IPS-18c (cell line): Measurements from ENCODE around the gene PPTC7.
"Not testable (repeated sequence)": the region's sequence is repeated elsewhere in the genome, so short reads cannot be mapped to it uniquely, and the experiment has no call there.

ENCODE experiments used
- H3K4me3 ChIP-seq: 2 replicates; pipeline ENCODE4 v1.7.0; 2013; ENCODE audit warnings: low read depth, mild to moderate bottlenecking, low read length, moderate library complexity; ENCODE audit not compliant: insufficient read depth
- H3K9me3 ChIP-seq: one replicate; pipeline ENCODE4 v1.6.1; 2013; ENCODE audit warnings: mild to moderate bottlenecking, low read length, moderate library complexity; ENCODE audit not compliant: control insufficient read depth, insufficient read depth

The PPTC7 gene

GRCh38 chr12:110568752-110569151 is 14.4 kb downstream of the PPTC7 start:
- Histone ChIP-seq H3K9me3 (no peaks in the 10 kb centered on the region), H3K4me3 (no peak overlapping the region)

- Histone ChIP-seq H3K9me3 (no peaks in the 10 kb centered on the region), H3K4me3 (no peak overlapping the region)
These were observed 16.1 kb downstream of the PPTC7 start for GRCh38 chr12:110566993-110567392.

GRCh38 chr12:110565894-110566871 is 16.9 kb downstream of the PPTC7 start:
- H3K4me3 ChIP-seq = no peak overlapping the region

GRCh38 chr12:110564471-110564991 is 18.6 kb downstream of the PPTC7 start:
- Histone ChIP-seq H3K9me3 (no peaks in the 10 kb centered on the region), H3K4me3 (no peak overlapping the region)

More at GRCh38 chr12:110565894-110566871, 16.9 kb downstream of the PPTC7 start:
- no peaks in the 10 kb centered on the region for H3K9me3 ChIP-seq

GRCh38 chr12:110563702-110564470 is 19.2 kb downstream of the PPTC7 start:
- H3K4me3 ChIP-seq = no peak overlapping the region
- H3K9me3 ChIP-seq = no peaks in the 10 kb centered on the region

GRCh38 chr12:110562386-110562785 is 20.7 kb downstream of the PPTC7 start:
- not testable (repeated sequence) for H3K4me3 ChIP-seq, H3K9me3 ChIP-seq

- no peaks in the 10 kb centered on the region for H3K9me3 ChIP-seq
- H3K4me3 ChIP-seq = no peak overlapping the region
These were observed 21.5 kb downstream of the PPTC7 start for GRCh38 chr12:110561471-110562201.

GRCh38 chr12:110560946-110561345 is 22.2 kb downstream of the PPTC7 start:
- H3K4me3 ChIP-seq = no peak overlapping the region
- no peaks in the 10 kb centered on the region for H3K9me3 ChIP-seq

- Histone ChIP-seq H3K9me3 (no peaks in the 10 kb centered on the region), H3K4me3 (no peak overlapping the region)
These were observed 23.1 kb downstream of the PPTC7 start for GRCh38 chr12:110560048-110560447.

- not testable (repeated sequence) for H3K4me3 ChIP-seq, H3K9me3 ChIP-seq
These were observed 24.2 kb downstream of the PPTC7 start for GRCh38 chr12:110558945-110559344.

GRCh38 chr12:110557300-110557699 is 25.8 kb downstream of the PPTC7 start:
- no peaks in the 10 kb centered on the region for H3K9me3 ChIP-seq
- no peak overlapping the region for H3K4me3 ChIP-seq

- Histone ChIP-seq H3K4me3 (no peak overlapping the region), H3K9me3 (no peaks in the 10 kb centered on the region)
These were observed 26.4 kb downstream of the PPTC7 start for GRCh38 chr12:110556705-110557104.

GRCh38 chr12:110555577-110556406 is 27.3 kb downstream of the PPTC7 start:
- H3K4me3 ChIP-seq = no peak overlapping the region
- no peaks in the 10 kb centered on the region for H3K9me3 ChIP-seq

- Histone ChIP-seq H3K4me3 (no peak overlapping the region), H3K9me3 (no peaks in the 10 kb centered on the region)
These were observed 28.9 kb downstream of the PPTC7 start for GRCh38 chr12:110554184-110554583.

GRCh38 chr12:110550981-110551380 is 32.1 kb downstream of the PPTC7 start:
- H3K4me3 ChIP-seq = no peak overlapping the region
- H3K9me3 ChIP-seq = no peaks in the 10 kb centered on the region

GRCh38 chr12:110549716-110550115 is 33.4 kb downstream of the PPTC7 start:
- H3K4me3 ChIP-seq = no peak overlapping the region

More at GRCh38 chr12:110549716-110550115, 33.4 kb downstream of the PPTC7 start:
- no peaks in the 10 kb centered on the region for H3K9me3 ChIP-seq
